ENCODE results near the gene SEPTIN12. TPM values are rescaled to one million over a fixed set of nuclear protein-coding genes. Genes with fewer than 3 reads are reported as not detected.

The SEPTIN12 gene
- total and polyA plus RNA-seq, 2 donors (not counting 3 experiments of a cell fraction or from before 2014, with no cell fraction given) = not detected

DNA sequence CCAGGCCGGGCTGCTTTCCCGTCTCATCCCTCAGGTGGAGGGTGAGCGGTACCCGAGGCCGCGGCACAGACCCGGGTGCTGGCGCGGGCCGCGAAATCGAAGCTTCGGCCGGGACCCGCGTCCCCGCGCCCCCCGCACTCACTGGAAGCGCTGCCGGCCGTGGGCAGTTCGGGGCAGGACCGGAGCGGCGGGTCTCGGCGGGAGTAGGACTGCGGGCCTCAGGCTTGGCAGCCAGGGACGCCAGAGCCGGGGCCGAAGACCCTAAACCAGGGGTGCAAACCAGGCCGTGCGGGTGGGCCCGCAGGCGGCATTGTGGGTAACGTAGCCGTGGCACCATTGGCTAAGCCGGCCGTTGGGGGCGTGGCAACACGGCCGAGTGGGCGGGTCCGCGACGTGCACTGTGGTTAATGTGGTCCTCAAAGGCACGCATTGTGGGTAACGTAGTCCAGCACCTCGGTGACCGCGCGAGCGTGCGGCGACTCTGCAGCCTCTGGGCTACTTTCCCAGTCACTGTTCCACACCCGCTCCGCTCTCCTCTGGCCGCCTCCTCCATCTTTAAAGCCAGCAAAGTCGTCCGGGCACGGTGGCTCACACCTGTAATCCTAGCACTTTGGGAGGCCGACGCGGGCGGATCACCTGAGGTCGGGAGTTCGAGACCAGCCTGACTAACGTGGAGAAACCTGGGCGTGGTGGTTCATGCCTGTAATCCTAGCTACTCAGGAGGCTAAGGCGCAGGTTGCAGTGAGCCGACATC, 21.1 kb downstream of the SEPTIN12 start, which contains the start of gene ZNF500:
ZNF500 (minus strand) TSS at position 288 of the 754 bp plus-strand sequence. CDS start 1,184 bp downstream, outside the sequence.
- no TSS peak for BruUV-seq (replicated peaks)
- peaks cover 12% of the 10 kb centered on the region for H3K79me2 ChIP-seq (ENCODE audit: control insufficient read depth, insufficient read depth, low read length)
- H2AFZ ChIP-seq (ENCODE audit: low read depth, low read length) = peak within 1 kb of the TSS; percentile 83
- H3K9ac ChIP-seq (replicated peaks; ENCODE audit: extremely low read depth, insufficient read depth, low read length) = peak within 1 kb of the TSS; percentile 77
- CTCF ChIA-PET = no interaction called here
- dilution Hi-C loops (cut with MboI; ENCODE audit: extremely low pct_ligation_motif_present, low sequenced_read_pairs) (no loop called here), intact Hi-C loops (cut with micrococcal nuclease) (loop anchor here (1.0 to 2.0 kb wide), 2 partner anchors 33 to 190 kb away; partner anchors contain the start of genes ANKS3 and DNAAF8)
- H3K27ac ChIP-seq (ENCODE audit: insufficient read depth, low read depth, low read length) = peak within 1 kb of the TSS; percentile 42
- FAIRE-seq (peak; percentile 98), DNase-seq (ENCODE audit: low read depth, low spot score) (peak; percentile 97)
- peak within 1 kb of the TSS; percentile 46 to 98 (median 55) for H3K4me3 ChIP-seq (replicated peaks in 1 of 3; ENCODE audit: insufficient read depth in 1 of 3, low read depth in 1 of 3, low read length in 3 of 3)
- peak within 1 kb of the TSS; percentile 90 for H3K4me2 ChIP-seq (ENCODE audit: insufficient read depth, low read length)
- TF ChIP-seq GATA2 (IDR thresholded peaks at IDR 0.05; ENCODE audit: insufficient read depth, insufficient read length, low read depth, low read length) = no peak
- TF ChIP-seq EZH2 (IDR thresholded peaks at IDR 0.05; ENCODE audit: borderline replicate concordance, low read depth, low read length, severe bottlenecking) = no peak
- TF ChIP-seq, protein P1, sequence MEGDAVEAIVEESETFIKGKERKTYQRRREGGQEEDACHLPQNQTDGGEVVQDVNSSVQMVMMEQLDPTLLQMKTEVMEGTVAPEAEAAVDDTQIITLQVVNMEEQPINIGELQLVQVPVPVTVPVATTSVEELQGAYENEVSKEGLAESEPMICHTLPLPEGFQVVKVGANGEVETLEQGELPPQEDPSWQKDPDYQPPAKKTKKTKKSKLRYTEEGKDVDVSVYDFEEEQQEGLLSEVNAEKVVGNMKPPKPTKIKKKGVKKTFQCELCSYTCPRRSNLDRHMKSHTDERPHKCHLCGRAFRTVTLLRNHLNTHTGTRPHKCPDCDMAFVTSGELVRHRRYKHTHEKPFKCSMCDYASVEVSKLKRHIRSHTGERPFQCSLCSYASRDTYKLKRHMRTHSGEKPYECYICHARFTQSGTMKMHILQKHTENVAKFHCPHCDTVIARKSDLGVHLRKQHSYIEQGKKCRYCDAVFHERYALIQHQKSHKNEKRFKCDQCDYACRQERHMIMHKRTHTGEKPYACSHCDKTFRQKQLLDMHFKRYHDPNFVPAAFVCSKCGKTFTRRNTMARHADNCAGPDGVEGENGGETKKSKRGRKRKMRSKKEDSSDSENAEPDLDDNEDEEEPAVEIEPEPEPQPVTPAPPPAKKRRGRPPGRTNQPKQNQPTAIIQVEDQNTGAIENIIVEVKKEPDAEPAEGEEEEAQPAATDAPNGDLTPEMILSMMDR (IDR thresholded peaks at IDR 0.05; ENCODE audit: extremely low read depth in 1 of 2, insufficient read depth in 1 of 2, low read depth in 1 of 2, low read length in 2 of 2) = no peak
- TF ChIP-seq POLR2AphosphoS5 (IDR thresholded peaks at IDR 0.05; ENCODE audit: insufficient read depth, low read depth, low read length) = peak; percentile 87
- no peak for TF ChIP-seq MYC (IDR thresholded peaks at IDR 0.05; ENCODE audit: low read depth, low read length)
- peak; percentile 3 for TF ChIP-seq MAX (IDR thresholded peaks at IDR 0.05; ENCODE audit: insufficient read depth, insufficient read length)
- TF ChIP-seq JUN (IDR thresholded peaks at IDR 0.05; ENCODE audit: borderline replicate concordance, insufficient read depth, insufficient read length, low read depth) = no peak
- peak; percentile 85 for TF ChIP-seq POLR2A (IDR thresholded peaks at IDR 0.05; ENCODE audit: low read depth, low read length)
- no peak for TF ChIP-seq FOS (IDR thresholded peaks at IDR 0.05; ENCODE audit: borderline replicate concordance, insufficient read depth, low read length)
- H3K27me3 ChIP-seq (ENCODE audit: control insufficient read depth in 2 of 2, insufficient read depth in 2 of 2, low read length in 2 of 2) = no peaks in the 10 kb centered on the region
- POLR2A ChIA-PET = interaction anchor here (1.0 kb wide), 1 partner anchor 33 kb away, joined by 4 read pairs; the partner anchor contains the start of gene DNAAF8
- H3K4me1 ChIP-seq (ENCODE audit: control insufficient read depth, extremely low read depth, insufficient read depth, low read length) = peaks cover 15% of the 10 kb centered on the region
- H4K20me1 ChIP-seq (replicated peaks; ENCODE audit: control insufficient read depth, extremely low read depth, insufficient read depth, low read length) = no peaks in the 10 kb centered on the region
- H3K9me3 ChIP-seq (replicated peaks; ENCODE audit: control insufficient read depth, insufficient read depth, low read length) = no peaks in the 10 kb centered on the region
- H3K36me3 ChIP-seq (ENCODE audit: control insufficient read depth in 2 of 2, extremely low read depth in 1 of 2, insufficient read depth in 2 of 2, low read length in 2 of 2) = peaks cover 4 to 20% of the 10 kb centered on the region in 2 experiments
- no peaks in the 10 kb centered on the region for H3K9me1 ChIP-seq (replicated peaks; ENCODE audit: control insufficient read depth, extremely low read depth, insufficient read depth, low read length)

All from endothelial cell of umbilical vein (primary cell).